Measurements from ENCODE around the gene HMX3.

DNA sequence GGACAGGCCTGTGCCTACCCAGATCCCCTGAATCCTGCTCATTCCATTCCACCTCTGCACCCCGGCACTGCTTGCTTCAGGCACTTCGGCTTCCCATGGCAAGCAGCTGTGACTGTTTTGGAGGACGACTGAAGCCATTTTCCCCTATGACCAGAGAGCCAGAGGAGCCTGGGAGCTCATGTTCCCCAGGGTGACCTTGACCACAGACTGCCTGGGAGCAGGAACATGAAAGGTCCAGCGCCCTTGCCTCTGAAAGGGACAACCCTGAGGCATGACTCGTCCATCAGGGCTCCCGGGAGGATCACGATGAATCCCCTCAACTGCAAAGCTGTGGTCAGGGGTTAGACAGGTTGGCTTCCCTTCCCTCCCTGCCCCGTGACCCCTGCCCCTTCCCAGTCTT is 16.7 kb upstream of the HMX3 start:
- TF ChIP-seq CTCF (IDR thresholded peaks at IDR 0.05) = no peak
- no peak for TF ChIP-seq POLR2A (IDR thresholded peaks at IDR 0.05)
